GM20000 (cell line): ENCODE results near the gene HSF2BP.
"Not testable (repeated sequence)": the region's sequence is repeated elsewhere in the genome, so short reads cannot be mapped to it uniquely, and the experiment has no call there.

Experiments
- DNase-seq: peaks from one replicate; pipeline ENCODE4 v3.0.0; 2012; ENCODE audit warnings: low spot score
- TF ChIP-seq, protein P1 (sequence below): IDR thresholded peaks from 2 replicates; pipeline ENCODE4 v1.5.1; 2012; ENCODE audit warnings: mild to moderate bottlenecking, control low read depth; ENCODE audit errors: extremely low read depth, missing control alignments

HSF2BP gene

DNA sequence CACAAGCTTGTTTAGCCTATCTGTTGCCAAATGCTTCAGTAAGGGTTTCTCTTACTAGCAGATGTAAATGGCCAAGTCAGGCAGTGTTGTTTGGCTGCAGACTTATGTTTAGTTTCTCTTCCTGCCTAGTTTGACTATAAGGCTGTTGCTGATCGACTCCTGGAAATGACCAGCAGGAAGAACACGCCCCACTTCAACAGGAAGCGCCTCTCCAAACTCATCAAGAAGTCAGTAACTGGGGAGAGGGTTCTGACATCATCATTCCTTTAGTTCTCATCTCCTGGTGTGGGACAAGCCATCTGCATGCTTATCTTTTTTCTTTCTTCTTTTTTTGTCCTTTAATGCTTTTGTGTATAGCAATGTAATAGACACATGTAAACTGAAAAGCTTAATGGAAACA is 25.1 kb upstream of the HSF2BP start:
- TF ChIP-seq, protein P1, sequence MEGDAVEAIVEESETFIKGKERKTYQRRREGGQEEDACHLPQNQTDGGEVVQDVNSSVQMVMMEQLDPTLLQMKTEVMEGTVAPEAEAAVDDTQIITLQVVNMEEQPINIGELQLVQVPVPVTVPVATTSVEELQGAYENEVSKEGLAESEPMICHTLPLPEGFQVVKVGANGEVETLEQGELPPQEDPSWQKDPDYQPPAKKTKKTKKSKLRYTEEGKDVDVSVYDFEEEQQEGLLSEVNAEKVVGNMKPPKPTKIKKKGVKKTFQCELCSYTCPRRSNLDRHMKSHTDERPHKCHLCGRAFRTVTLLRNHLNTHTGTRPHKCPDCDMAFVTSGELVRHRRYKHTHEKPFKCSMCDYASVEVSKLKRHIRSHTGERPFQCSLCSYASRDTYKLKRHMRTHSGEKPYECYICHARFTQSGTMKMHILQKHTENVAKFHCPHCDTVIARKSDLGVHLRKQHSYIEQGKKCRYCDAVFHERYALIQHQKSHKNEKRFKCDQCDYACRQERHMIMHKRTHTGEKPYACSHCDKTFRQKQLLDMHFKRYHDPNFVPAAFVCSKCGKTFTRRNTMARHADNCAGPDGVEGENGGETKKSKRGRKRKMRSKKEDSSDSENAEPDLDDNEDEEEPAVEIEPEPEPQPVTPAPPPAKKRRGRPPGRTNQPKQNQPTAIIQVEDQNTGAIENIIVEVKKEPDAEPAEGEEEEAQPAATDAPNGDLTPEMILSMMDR, result no peak
- no peak for DNase-seq

DNA sequence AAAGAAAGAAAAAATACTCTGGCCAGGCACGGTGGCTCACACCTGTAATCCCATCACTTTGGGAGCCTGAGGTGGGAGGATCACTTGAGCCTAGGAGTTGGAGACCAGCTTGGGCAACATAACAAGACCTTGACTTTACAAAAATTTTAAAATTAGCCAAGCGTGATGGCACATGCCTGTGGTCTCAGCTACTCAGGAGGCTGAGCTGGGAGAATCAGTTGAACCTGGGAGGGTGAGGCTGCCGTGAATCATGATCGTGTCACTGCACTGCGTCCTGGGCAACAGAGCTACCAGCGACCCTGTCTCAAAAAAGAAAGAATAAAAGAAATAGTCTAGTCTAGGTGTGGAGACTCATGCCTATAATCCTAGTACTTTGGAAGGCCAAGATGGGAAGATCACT is 22.4 kb upstream of the HSF2BP start:
- TF ChIP-seq, protein P1, result no peak
- DNase-seq, result no peak

DNA sequence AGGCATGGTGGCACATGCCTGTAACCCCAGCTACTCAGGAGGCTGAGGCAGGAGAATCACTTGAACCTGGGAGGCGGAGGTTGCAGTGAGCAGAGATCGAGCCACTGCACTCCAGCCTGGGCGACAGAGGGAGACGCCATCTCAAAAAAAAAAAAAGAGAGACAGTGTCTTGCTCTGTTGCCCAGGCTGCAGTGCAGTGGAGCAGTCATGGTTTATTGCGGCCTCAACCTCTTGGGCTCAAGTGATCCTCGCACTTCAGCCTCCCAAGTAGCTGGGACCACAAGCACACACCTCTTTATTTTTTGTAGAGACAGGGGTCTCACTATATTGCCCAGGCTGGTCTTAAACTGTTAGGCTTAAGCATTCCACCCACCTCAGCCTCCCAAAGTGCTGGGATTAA is 21.1 kb upstream of the HSF2BP start:
- DNase-seq, result not testable (repeated sequence)

DNA sequence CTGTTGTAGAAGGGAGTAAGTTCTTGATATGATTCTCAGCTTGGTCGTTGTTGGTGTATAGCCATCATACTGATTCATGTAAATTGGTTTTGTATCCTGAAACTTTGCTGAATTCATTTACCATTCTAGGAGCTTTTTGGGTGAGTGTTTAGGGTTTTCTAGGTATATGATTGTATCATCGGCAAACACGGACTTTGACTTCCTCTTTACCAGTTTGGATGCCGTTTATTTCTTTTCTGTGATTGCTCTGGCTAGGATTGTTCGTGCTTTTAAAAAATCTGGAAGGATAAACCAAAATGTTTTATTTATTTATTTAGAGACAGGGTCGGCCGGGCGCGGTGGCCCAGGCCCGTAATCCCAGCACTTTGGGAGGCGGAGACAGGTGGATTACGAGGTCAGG is 20.7 kb upstream of the HSF2BP start:
- no peak for DNase-seq
- TF ChIP-seq, protein P1, result no peak

DNA sequence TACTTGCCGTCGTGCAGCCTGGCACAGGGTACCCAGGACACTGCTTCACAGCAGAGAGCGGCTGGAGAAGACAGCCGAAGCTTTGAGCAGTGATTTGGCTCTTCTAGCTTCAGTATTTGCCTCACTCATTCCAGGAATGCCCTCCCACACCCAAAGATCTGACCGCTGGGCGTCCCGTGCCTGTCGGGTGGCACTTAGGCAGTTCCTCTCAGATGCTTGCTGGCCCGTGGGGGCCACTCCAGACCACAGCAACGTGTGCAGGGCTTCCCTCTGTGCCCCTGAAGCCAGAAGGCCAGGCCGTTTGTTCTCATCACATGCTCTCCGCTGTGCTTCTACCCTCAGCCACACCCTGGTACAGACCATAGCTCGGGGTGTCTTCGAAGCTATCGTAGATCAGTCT is 17.1 kb upstream of the HSF2BP start:
- TF ChIP-seq, protein P1, result no peak
- no peak for DNase-seq

DNA sequence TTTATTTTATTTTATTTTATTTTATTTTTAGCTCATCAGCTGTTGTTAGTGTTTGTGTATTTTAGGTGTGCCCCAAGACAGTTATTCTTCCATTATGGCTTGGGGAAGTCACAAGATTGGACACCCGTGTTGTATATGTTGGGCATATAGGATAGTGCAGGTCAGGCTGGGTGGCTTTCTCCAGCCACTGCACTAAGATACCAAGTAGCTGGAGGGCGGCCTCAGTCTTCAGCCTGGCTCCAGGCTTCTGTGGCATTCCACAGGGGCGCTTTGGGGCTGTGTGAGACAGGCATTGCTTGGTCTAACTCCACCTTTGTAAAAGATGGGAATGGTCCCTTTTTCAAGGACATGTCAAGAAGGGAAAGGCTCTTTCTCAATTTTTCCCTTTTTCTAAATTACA is 16.6 kb upstream of the HSF2BP start:
- TF ChIP-seq, protein P1, result no peak

DNA sequence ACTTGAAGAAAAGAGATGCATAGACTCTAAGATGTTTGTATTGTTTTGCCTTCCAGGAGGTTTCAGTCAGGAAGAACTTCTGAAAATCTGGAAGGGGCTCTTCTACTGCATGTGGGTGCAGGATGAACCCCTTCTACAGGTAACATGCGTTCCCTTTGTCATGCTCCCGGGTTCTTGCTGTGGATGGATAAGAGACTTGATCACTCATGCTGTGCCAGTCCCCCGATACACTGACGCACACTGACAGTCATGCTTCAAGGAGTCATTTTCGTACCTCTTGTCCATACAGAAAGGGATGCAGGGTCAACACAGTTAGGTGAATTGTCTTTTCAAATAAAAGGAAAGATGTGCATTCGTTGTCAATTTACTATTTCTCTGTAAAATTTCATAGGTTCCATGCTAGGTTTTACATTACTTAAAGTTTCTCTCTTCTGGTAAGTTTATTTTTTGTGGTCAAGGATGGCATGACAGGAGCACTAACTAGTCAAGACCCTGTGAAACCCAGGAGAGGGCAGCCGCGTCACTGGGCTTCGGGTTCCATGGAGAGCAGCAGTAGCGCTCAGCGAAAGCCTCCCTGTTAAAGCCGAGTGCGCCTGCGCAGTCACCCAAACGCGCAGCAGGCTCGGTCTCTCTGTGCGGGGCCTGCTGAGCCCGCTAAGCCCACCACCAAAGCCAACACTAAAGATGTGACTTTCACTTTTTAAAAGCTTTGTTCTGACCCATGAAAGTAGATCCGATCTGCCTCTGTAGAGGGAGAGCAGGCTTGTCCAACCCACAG is 10.7 kb upstream of the HSF2BP start:
- DNase-seq, result no peak
- TF ChIP-seq, protein P1, result no peak

More for the DNA sequence above, 16.6 kb upstream of the HSF2BP start:
- DNase-seq, result no peak
